Transverse colon (tissue), 3 donors: Measurements from ENCODE around the gene TNRC6B.

Experiments used
- CTCF ChIP-seq, 5 experiments: fragments of 200-600 bp in 3 of 5; fragments of 450-650 bp in 2 of 5; sonication (generic) in 3 of 5; IDR thresholded peaks; 1 replicate in 2 of 5; 2 replicates in 3 of 5; pipeline ENCODE4 v1.5.1; 2016 to 2017; ENCODE audit warnings: antibody characterized with exemption in 5 of 5, inconsistent platforms in 3 of 5, mild to moderate bottlenecking in 2 of 5, moderate library complexity in 1 of 5
- POLR2A ChIP-seq: fragments of 450-650 bp; IDR thresholded peaks from one replicate; pipeline ENCODE4 v1.6.1; 2016; ENCODE audit warnings: antibody characterized with exemption, mild to moderate bottlenecking, moderate library complexity

GRCh38 chr22:40341604-40342003 is 163.9 kb downstream of the TNRC6B start:
- TF ChIP-seq CTCF (IDR thresholded peaks at IDR 0.05), result no peak
- TF ChIP-seq POLR2A, result no peak
